ENCODE results near the gene DNAI7. TPM values are rescaled to one million over a fixed set of nuclear protein-coding genes. Genes with fewer than 3 reads are reported as not detected.

The DNAI7 gene
- total RNA-seq: under 0.01 TPM in 1 of 2 replicates, not detected in the other

GRCh38 chr12:25195056-25195971, at the start of gene DNAI7, which contains the start of gene ETFRF1:
TSS of gene DNAI7 (minus strand) at chr12:25195160. CDS start at chr12:25195078, 82 bp downstream.
TSS of gene ETFRF1 (plus strand) at chr12:25195237. CDS start at chr12:25203957, 8,720 bp downstream.

Other genes with a start within 250 kb of the DNAI7 start
- 234 and 314 TPM in 2 replicates for gene BCAT1, start 246.1 kb downstream of the DNAI7 start, total RNA-seq
- gene ETFRF1, start 77 bp upstream of the DNAI7 start, total RNA-seq: 31.0 and 33.7 TPM in 2 replicates
- 30.1 and 37.5 TPM in 2 replicates for gene KRAS, start 55.8 kb upstream of the DNAI7 start, total RNA-seq